Gastroesophageal sphincter (tissue), 4 donors: ENCODE measurements around the gene RXFP4. TPM values are rescaled to one million over a fixed set of nuclear protein-coding genes. Genes with fewer than 3 reads are reported as not detected.
"Not testable (repeated sequence)": the region's sequence is repeated elsewhere in the genome, so short reads cannot be mapped to it uniquely, and the experiment has no call there.

ENCODE experiments used
- ATAC-seq: fragments of 150-250 bp; one replicate; pipeline ENCODE4 v1.9.1; 2016; ENCODE audit warnings: mild to moderate bottlenecking, moderate library complexity
- H3K27ac ChIP-seq, 4 donors: fragments of 200-600 bp; sonication (generic) in 3 of 4; 1 replicate in 3 of 4; 2 replicates in 1 of 4; pipeline ENCODE4 v1.5.1; 2016 to 2019
- H3K27me3 ChIP-seq: fragments of 200-600 bp; sonication (generic); one replicate; pipeline ENCODE4 v1.5.1; 2019
- H3K36me3 ChIP-seq, 2 donors: fragments of 200-600 bp; sonication (generic); one replicate each; pipeline ENCODE4 v1.5.1; 2019; ENCODE audit warnings: control low read depth in 1 of 2
- H3K4me1 ChIP-seq, 3 donors: fragments of 200-600 bp; sonication (generic); 1 replicate in 2 of 3; 2 replicates in 1 of 3; pipeline ENCODE4 v1.5.1; 2016 to 2019; ENCODE audit warnings: control low read depth in 2 of 3
- H3K4me3 ChIP-seq, 2 donors: fragments of 200-600 bp; sonication (generic); one replicate each; pipeline ENCODE4 v1.5.1; 2019; ENCODE audit warnings: mild to moderate bottlenecking in 1 of 2, moderate library complexity in 1 of 2
- H3K9me3 ChIP-seq, 3 donors: fragments of 200-600 bp; sonication (generic); one replicate each; pipeline ENCODE4 v1.5.1; 2017 to 2019; ENCODE audit warnings: control low read depth in 2 of 3
- CTCF ChIP-seq, 4 experiments: fragments of 200-600 bp in 2 of 4; fragments of 450-650 bp in 2 of 4; sonication (generic) in 1 of 4; IDR thresholded peaks; one replicate each; pipeline ENCODE4 v1.5.1; 2017 to 2019; ENCODE audit warnings: antibody characterized with exemption in 4 of 4, mild to moderate bottlenecking in 2 of 4, moderate library complexity in 2 of 4
- EP300 ChIP-seq: sonication (generic); formaldehyde crosslinking; IDR thresholded peaks from one replicate; pipeline ENCODE4 v1.6.1; 2017; ENCODE audit warnings: antibody characterized with exemption, mild to moderate bottlenecking
- POLR2A ChIP-seq, 2 donors: fragments of 450-650 bp; IDR thresholded peaks; one replicate each; pipeline ENCODE4 v1.6.1; 2017; ENCODE audit warnings: antibody characterized with exemption in 2 of 2, mild to moderate bottlenecking in 2 of 2, moderate library complexity in 1 of 2
- POLR2AphosphoS5 ChIP-seq: sonication (generic); formaldehyde crosslinking; IDR thresholded peaks from one replicate; pipeline ENCODE4 v1.6.1; 2017; ENCODE audit warnings: antibody characterized with exemption
- WGBS, 2 donors: methylation state at CpG; one replicate each; pipeline ENCODE4 v1.1.5; 2018; ENCODE audit warnings: low coverage in 1 of 2; 5-methylcytosine and 5-hydroxymethylcytosine counted together
- total RNA-seq, 4 donors: library from RNA; depleted of rRNA; stranded (reverse); fragments of >200 nt; gene quantifications; one replicate each; pipeline ENCODE4 v1.1.0, GENCODE V29; 2016

Gene RXFP4
- under 1 TPM in 1 of 4 donors, not detected in 3; 0.27 TPM for total RNA-seq

GRCh38 chr1:155940993-155941844, at the start of gene RXFP4:
Gene RXFP4, plus strand, starts transcription at chr1:155941638. Its CDS starts 72 bp downstream, at chr1:155941710.
- Histone ChIP-seq H3K9me3 (no peaks in the 10 kb centered on the region), H3K27me3 (no peaks in the 10 kb centered on the region), H3K27ac (peak within 1 kb of the TSS in 3 of 4 donors; percentile 59 to 74 (median 71)), H3K36me3 (peaks cover 0 to 3% of the 10 kb centered on the region in 2 donors), H3K4me3 (no peak within 1 kb of the TSS), H3K4me1 (peaks cover 0 to 80% (median 33%) of the 10 kb centered on the region in 3 donors)
- no peak for TF ChIP-seq POLR2A (IDR thresholded peaks at IDR 0.05)
- TF ChIP-seq CTCF (IDR thresholded peaks at IDR 0.05) = no peak
- no peak for TF ChIP-seq POLR2AphosphoS5
- TF ChIP-seq EP300 = no peak
- WGBS, 2 donors = 54 to 55% methylated on average over 4 to 5 of the region's 11 CpGs
- no peak for ATAC-seq

- 25 to 40% methylated on average over 2 to 3 of the region's 3 CpGs for WGBS, 2 donors
- no peak for TF ChIP-seq POLR2A (IDR thresholded peaks at IDR 0.05)
- no peak for TF ChIP-seq CTCF (IDR thresholded peaks at IDR 0.05)
- no peak for TF ChIP-seq EP300
- TF ChIP-seq POLR2AphosphoS5 = no peak
- peaks cover 0 to 24% (median 11%) of the 10 kb centered on the region in 3 donors for H3K4me1 ChIP-seq
- H3K4me3 ChIP-seq = no peak overlapping the region
- H3K36me3 ChIP-seq = peaks cover 0 to 21% of the 10 kb centered on the region in 2 donors
- H3K9me3 ChIP-seq = no peaks in the 10 kb centered on the region
- ATAC-seq = no peak
- no peaks in the 10 kb centered on the region for H3K27me3 ChIP-seq
- H3K27ac ChIP-seq = peak overlapping the region in 3 of 4 donors; percentile 68 to 79 (median 76)
Observed at GRCh38 chr1:155892796-155893195, 48.6 kb upstream of the RXFP4 start.

- 38 to 76% methylated on average over 4 to 9 of the region's 10 CpGs for WGBS, 2 donors
- H3K36me3 ChIP-seq = peaks cover 0 to 27% of the 10 kb centered on the region in 2 donors
- peak overlapping the region; percentile 19 to 79 (median 72) for H3K27ac ChIP-seq
- no peaks in the 10 kb centered on the region for H3K9me3 ChIP-seq
- peaks cover 0 to 24% (median 11%) of the 10 kb centered on the region in 3 donors for H3K4me1 ChIP-seq
- no peaks in the 10 kb centered on the region for H3K27me3 ChIP-seq
- no peak for TF ChIP-seq CTCF (IDR thresholded peaks at IDR 0.05)
- no peak for TF ChIP-seq POLR2AphosphoS5
- TF ChIP-seq EP300 = no peak
- TF ChIP-seq POLR2A (IDR thresholded peaks at IDR 0.05) = no peak
- ATAC-seq = peak; percentile 71
- H3K4me3 ChIP-seq = no peak overlapping the region
Observed at GRCh38 chr1:155893389-155894142, 47.9 kb upstream of the RXFP4 start.

GRCh38 chr1:155895617-155896016, 45.8 kb upstream of the RXFP4 start:
- 96% methylated on average over 6 of the region's 6 CpGs; no CpG with 5 or more reads in 1 of the 2 donors for WGBS, 2 donors
- H3K4me3 ChIP-seq, H3K9me3 ChIP-seq, H3K27me3 ChIP-seq, ATAC-seq, H3K27ac ChIP-seq: not testable (repeated sequence)
- Histone ChIP-seq H3K36me3 (peaks cover 0 to 47% of the 10 kb centered on the region in 2 donors), H3K4me1 (peaks cover 0 to 29% (median 11%) of the 10 kb centered on the region in 3 donors)

GRCh38 chr1:155896476-155896875, 45.0 kb upstream of the RXFP4 start:
- H3K4me3 ChIP-seq, H3K9me3 ChIP-seq, H3K27me3 ChIP-seq, H3K27ac ChIP-seq, ATAC-seq: not testable (repeated sequence)
- Histone ChIP-seq H3K4me1 (peaks cover 0 to 29% (median 11%) of the 10 kb centered on the region in 3 donors), H3K36me3 (peaks cover 0 to 56% of the 10 kb centered on the region in 2 donors)
- WGBS, 2 donors = 95 to 96% methylated on average over 4 to 5 of the region's 8 CpGs
